SIG-M5 (cell line): ENCODE measurements around the gene ENTPD3.
"Not testable (repeated sequence)": the region's sequence is repeated elsewhere in the genome, so short reads cannot be mapped to it uniquely, and the experiment has no call there.

ENCODE experiments used
- DNase-seq: peaks from one replicate; lab custom pipeline; 2025; lab: John Stamatoyannopoulos, UW

ENTPD3 gene

GRCh38 chr3:40460481-40460880, 73.5 kb downstream of the ENTPD3 start:
- DNase-seq: not testable (repeated sequence)

GRCh38 chr3:40461161-40461560, 74.2 kb downstream of the ENTPD3 start:
- DNase-seq: no peak

GRCh38 chr3:40462838-40463237, 75.9 kb downstream of the ENTPD3 start:
- not testable (repeated sequence) for DNase-seq

- DNase-seq: no peak
Observed at GRCh38 chr3:40463579-40463978, 76.6 kb downstream of the ENTPD3 start.

- DNase-seq: no peak
Observed at GRCh38 chr3:40464339-40465110, 77.5 kb downstream of the ENTPD3 start.

- DNase-seq: no peak
Observed at GRCh38 chr3:40465111-40465407, 78.1 kb downstream of the ENTPD3 start.

- DNase-seq: no peak
Observed at GRCh38 chr3:40465456-40465855, 78.5 kb downstream of the ENTPD3 start.

- DNase-seq: no peak
Observed at GRCh38 chr3:40468018-40468417, 81.0 kb downstream of the ENTPD3 start.

- no peak for DNase-seq
Observed at GRCh38 chr3:40470701-40471100, 83.7 kb downstream of the ENTPD3 start.

- no peak for DNase-seq
Observed at GRCh38 chr3:40476478-40477470, 89.8 kb downstream of the ENTPD3 start, which contains the start of gene ZNF619. Gene ZNF619 (plus strand): TSS chr3:40477122. CDS start chr3:40477980, 858 bp downstream.

- peak; percentile 28 for DNase-seq
Observed at GRCh38 chr3:40477666-40478065, 90.7 kb downstream of the ENTPD3 start.
